Tibial artery (tissue), 4 donors: Measurements from ENCODE around the gene HS3ST6.
A peak's percentile ranks its signal among the peaks of the same experiment; 100 is the strongest.

ENCODE experiments used
- DNase-seq, 2 donors: peaks; one replicate each; pipeline ENCODE4 v3.0.0-alpha.2; 2019
- H3K27ac ChIP-seq, 2 donors: fragments of 200-600 bp; sonication (generic) in 1 of 2; 1 replicate in 1 of 2; 2 replicates in 1 of 2; pipeline ENCODE4 v1.5.1; 2018 to 2019; ENCODE audit warnings: mild to moderate bottlenecking in 1 of 2
- H3K27me3 ChIP-seq, 2 donors: fragments of 200-600 bp; sonication (generic) in 1 of 2; one replicate each; pipeline versions ENCODE4 v1.5.1 to v1.6.0; 2016 to 2019
- H3K36me3 ChIP-seq, 3 donors: fragments of 200-600 bp; sonication (generic) in 2 of 3; one replicate each; pipeline ENCODE4 v1.5.1; 2016 to 2019; ENCODE audit warnings: mild to moderate bottlenecking in 2 of 3
- H3K4me1 ChIP-seq, 4 donors: fragments of 200-600 bp; sonication (generic) in 2 of 4; 1 replicate in 3 of 4; 2 replicates in 1 of 4; pipeline ENCODE4 v1.5.1; 2016 to 2019
- H3K4me3 ChIP-seq, 2 donors: fragments of 200-600 bp; sonication (generic) in 1 of 2; 1 replicate in 1 of 2; 2 replicates in 1 of 2; pipeline ENCODE4 v1.5.1; 2018 to 2019; ENCODE audit warnings: mild to moderate bottlenecking in 2 of 2
- H3K9me3 ChIP-seq, 3 donors: fragments of 200-600 bp; sonication (generic) in 1 of 3; one replicate each; pipeline ENCODE4 v1.5.1; 2016 to 2019
- CTCF ChIP-seq, 2 experiments: fragments of 200-600 bp in 1 of 2; fragments of 450-650 bp in 1 of 2; IDR thresholded peaks; one replicate each; pipeline ENCODE4 v1.5.1; 2017 to 2019; ENCODE audit warnings: antibody characterized with exemption in 2 of 2, mild to moderate bottlenecking in 1 of 2, moderate library complexity in 1 of 2
- intact Hi-C: fragments of 100-400 bp; cut with DNase I; formaldehyde crosslinking; loops from one replicate; pipeline ENCODE4 v1.15.0; 2023; ENCODE audit warnings: low total_unique reads

HS3ST6 gene

DNA sequence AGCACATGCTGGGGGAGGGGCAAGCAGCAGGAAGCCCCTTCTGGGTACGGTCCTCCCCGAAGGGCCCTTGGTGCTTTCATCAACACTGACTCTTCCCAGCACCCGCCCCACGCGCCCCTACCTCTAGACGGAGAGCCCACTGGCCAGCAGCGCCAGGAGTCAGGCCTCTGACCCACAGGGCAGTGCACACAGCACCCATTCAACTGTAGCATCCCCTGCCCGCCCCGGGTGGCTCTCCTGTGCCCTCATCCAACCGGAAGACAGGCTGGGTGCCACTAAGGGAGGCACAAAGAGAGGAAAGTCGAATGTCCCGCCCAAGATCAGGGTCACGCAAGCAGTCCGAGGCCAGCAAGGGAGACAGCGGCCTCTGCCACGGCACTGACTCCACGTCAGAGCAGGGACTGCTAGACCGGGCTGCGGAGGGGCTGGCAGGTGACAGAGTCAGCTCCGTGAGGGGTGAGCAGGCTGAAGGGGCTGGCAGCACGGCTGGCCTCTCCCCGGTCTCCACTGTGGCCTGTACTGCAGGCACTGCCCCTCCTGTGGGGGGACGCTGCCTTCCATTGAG is 15.0 kb upstream of the HS3ST6 start:
- Histone ChIP-seq H3K4me3 (no peak overlapping the region), H3K9me3 (no peaks in the 10 kb centered on the region), H3K4me1 (peaks cover 0 to 11% (median 10%) of the 10 kb centered on the region in 4 donors), H3K27ac (no peak overlapping the region), H3K36me3 (peaks cover 14 to 15% (median 14%) of the 10 kb centered on the region in 3 donors), H3K27me3 (peaks cover 0 to 7% of the 10 kb centered on the region in 2 donors)
- intact Hi-C loops = loop anchor here (5.0 kb wide), 1 partner anchor 71 kb away; no protein-coding TSS in a partner anchor
- no peak for TF ChIP-seq CTCF (IDR thresholded peaks at IDR 0.05)
- DNase-seq = no peak

GRCh38 chr16:1932050-1933028 is 14.1 kb upstream of the HS3ST6 start:
- Histone ChIP-seq H3K4me3 (no peak overlapping the region), H3K36me3 (peaks cover 6 to 7% (median 6%) of the 10 kb centered on the region in 3 donors), H3K27ac (no peak overlapping the region), H3K9me3 (no peaks in the 10 kb centered on the region), H3K27me3 (peaks cover 0 to 7% of the 10 kb centered on the region in 2 donors), H3K4me1 (peaks cover 0 to 11% (median 10%) of the 10 kb centered on the region in 4 donors)
- DNase-seq = no peak
- intact Hi-C loops = loop anchor here (5.0 kb wide), 1 partner anchor 70 kb away; no protein-coding TSS in a partner anchor
- no peak for TF ChIP-seq CTCF (IDR thresholded peaks at IDR 0.05)

GRCh38 chr16:1930338-1930720 is 12.1 kb upstream of the HS3ST6 start:
- Histone ChIP-seq H3K36me3 (no peaks in the 10 kb centered on the region), H3K27ac (no peak overlapping the region), H3K27me3 (peaks cover 0 to 15% of the 10 kb centered on the region in 2 donors), H3K4me1 (peaks cover 0 to 11% (median 10%) of the 10 kb centered on the region in 4 donors), H3K4me3 (no peak overlapping the region), H3K9me3 (no peaks in the 10 kb centered on the region)
- DNase-seq = no peak
- intact Hi-C loops = loop anchor here (5.0 kb wide), 1 partner anchor 68 kb away; no protein-coding TSS in a partner anchor
- TF ChIP-seq CTCF (IDR thresholded peaks at IDR 0.05) = no peak

DNA sequence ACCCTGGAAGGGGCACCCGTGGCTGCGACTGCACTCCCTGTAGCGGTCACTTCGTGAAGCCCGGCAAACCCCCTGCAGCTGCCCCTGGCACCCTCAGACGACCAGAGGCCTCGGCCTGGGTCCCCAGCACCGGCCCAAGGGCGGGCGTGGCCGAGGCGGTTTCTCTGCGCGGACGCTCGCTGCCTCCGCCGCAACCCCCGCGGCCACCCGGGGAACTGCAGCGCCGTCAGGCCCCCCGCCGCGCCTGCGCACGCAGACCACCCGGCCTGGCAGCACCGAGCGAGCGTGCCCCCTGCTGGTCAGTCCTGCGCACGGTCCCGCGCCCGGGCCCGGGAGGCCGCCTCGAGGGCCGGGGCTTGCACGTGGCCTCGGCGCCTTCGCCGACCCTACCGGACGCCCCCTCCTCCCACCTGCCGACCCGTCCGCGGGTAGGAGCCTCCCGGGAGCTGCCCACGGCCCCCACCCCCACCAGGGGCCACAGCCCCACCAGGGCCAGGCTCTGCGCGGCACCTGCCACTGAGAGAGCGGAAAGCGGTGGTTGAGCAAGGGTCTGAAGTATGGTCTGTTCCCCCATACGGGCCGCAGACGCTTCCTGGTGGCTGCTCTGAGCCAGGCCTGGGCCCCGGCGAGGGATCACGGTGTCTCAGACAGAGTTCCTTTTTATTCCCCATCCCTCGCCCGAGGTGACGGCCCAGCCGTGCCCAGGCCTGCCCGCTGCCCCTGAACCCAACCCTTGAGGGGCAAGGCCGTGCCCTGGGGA is 11.5 kb upstream of the HS3ST6 start:
- Histone ChIP-seq H3K4me3 (peak overlapping the region; percentile 53 to 67), H3K9me3 (no peaks in the 10 kb centered on the region), H3K36me3 (no peaks in the 10 kb centered on the region), H3K27ac (peak overlapping the region; percentile 46 to 68), H3K4me1 (peaks cover 0 to 11% (median 10%) of the 10 kb centered on the region in 4 donors), H3K27me3 (peaks cover 0 to 20% of the 10 kb centered on the region in 2 donors)
- peak; percentile 77 to 91 for DNase-seq
- peak; percentile 98 to 100 for TF ChIP-seq CTCF (IDR thresholded peaks at IDR 0.05)
- intact Hi-C loops = loop anchor here (5.0 kb wide), 1 partner anchor 67 kb away; no protein-coding TSS in a partner anchor

DNA sequence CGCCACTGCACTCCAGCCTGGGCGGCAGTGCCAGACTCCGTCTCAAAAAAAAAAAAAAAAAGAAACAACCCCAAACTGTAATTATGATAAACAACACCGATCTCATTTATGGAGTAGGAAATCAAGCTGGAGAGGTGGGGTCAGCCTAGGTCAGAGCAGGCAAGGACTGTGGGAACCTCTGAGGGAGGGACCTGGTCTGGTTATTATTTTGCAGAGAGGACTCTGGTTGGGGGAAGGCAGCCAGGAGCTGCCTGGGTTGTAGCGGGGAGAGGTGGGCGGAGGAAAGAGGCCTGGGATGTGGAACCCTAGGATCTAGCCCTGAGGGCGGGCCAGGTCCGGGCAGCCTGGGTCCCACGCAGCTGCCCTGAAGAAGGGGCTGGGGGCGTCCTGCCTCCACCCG is 10.9 kb upstream of the HS3ST6 start:
- Histone ChIP-seq H3K36me3 (no peaks in the 10 kb centered on the region), H3K27me3 (peaks cover 0 to 26% of the 10 kb centered on the region in 2 donors), H3K27ac (peak overlapping the region; percentile 46 to 68), H3K9me3 (no peaks in the 10 kb centered on the region), H3K4me1 (peaks cover 0 to 11% (median 10%) of the 10 kb centered on the region in 4 donors), H3K4me3 (peak overlapping the region; percentile 53 to 67)
- no peak for TF ChIP-seq CTCF (IDR thresholded peaks at IDR 0.05)
- no peak for DNase-seq
- intact Hi-C loops = no loop called here
